Suprapubic skin (tissue), 4 donors: ENCODE data around the gene DPEP2.

Experiments used
- EP300 ChIP-seq: sonication (generic); formaldehyde crosslinking; IDR thresholded peaks from one replicate; pipeline ENCODE4 v1.6.1; 2017; ENCODE audit warnings: antibody characterized with exemption
- POLR2A ChIP-seq, 2 donors: fragments of 450-650 bp; IDR thresholded peaks; one replicate each; pipeline ENCODE4 v1.6.1; 2017; ENCODE audit warnings: antibody characterized with exemption in 2 of 2, mild to moderate bottlenecking in 2 of 2, moderate library complexity in 2 of 2
- POLR2AphosphoS5 ChIP-seq, 3 donors: sonication (generic); formaldehyde crosslinking; IDR thresholded peaks; one replicate each; pipeline ENCODE4 v1.6.1; 2017; ENCODE audit warnings: antibody characterized with exemption in 3 of 3
- TF ChIP-seq, protein P1 (sequence below), 2 donors: fragments of 200-600 bp in 1 of 2; fragments of 450-650 bp in 1 of 2; sonication (generic) in 1 of 2; IDR thresholded peaks; one replicate each; pipeline ENCODE4 v1.5.1; 2016 to 2019; ENCODE audit warnings: antibody characterized with exemption in 2 of 2, mild to moderate bottlenecking in 1 of 2, moderate library complexity in 1 of 2

DNA sequence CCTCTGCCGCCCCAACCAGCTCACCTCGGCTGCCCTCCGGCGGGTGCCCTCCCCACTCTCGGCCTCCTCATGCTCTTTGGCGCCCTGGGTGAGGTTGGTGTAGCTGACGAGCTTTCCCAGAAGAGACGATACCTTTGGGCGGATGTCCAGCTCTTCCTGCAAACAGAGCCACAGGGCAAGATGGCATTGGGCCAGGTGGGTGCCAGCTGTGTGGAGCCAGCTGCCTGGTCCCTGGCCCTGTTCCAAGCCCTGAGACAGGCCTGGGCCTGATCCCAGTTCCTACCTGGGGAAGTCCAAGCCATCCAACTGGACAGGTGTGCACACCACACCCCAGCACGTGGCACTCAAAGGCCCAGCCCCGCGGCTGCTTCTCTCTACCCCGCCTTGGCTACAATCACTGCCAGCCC is 37.7 kb downstream of the DPEP2 start:
- TF ChIP-seq, protein P1, sequence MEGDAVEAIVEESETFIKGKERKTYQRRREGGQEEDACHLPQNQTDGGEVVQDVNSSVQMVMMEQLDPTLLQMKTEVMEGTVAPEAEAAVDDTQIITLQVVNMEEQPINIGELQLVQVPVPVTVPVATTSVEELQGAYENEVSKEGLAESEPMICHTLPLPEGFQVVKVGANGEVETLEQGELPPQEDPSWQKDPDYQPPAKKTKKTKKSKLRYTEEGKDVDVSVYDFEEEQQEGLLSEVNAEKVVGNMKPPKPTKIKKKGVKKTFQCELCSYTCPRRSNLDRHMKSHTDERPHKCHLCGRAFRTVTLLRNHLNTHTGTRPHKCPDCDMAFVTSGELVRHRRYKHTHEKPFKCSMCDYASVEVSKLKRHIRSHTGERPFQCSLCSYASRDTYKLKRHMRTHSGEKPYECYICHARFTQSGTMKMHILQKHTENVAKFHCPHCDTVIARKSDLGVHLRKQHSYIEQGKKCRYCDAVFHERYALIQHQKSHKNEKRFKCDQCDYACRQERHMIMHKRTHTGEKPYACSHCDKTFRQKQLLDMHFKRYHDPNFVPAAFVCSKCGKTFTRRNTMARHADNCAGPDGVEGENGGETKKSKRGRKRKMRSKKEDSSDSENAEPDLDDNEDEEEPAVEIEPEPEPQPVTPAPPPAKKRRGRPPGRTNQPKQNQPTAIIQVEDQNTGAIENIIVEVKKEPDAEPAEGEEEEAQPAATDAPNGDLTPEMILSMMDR (IDR thresholded peaks at IDR 0.05), result no peak
- TF ChIP-seq POLR2A (IDR thresholded peaks at IDR 0.05), result no peak
- no peak for TF ChIP-seq EP300
- peak in 1 of 3 donors; percentile 51 for TF ChIP-seq POLR2AphosphoS5 (IDR thresholded peaks at IDR 0.05)
